Endothelial cell of umbilical vein (primary cell): ENCODE data around the gene SPAG16.

Experiments
- CTCF ChIP-seq, 2 donors: IDR thresholded peaks; 1 replicate in 1 of 2; 2 replicates in 1 of 2; pipeline ENCODE4 v1.5.1; 2011; ENCODE audit warnings: low read length in 2 of 2, mild to moderate bottlenecking in 2 of 2, moderate library complexity in 2 of 2, control low read depth in 1 of 2, inconsistent platforms in 1 of 2, low read depth in 1 of 2; ENCODE audit not compliant: insufficient read depth in 1 of 2; ENCODE audit errors: extremely low read depth in 1 of 2
- EZH2 ChIP-seq: IDR thresholded peaks from 2 replicates; pipeline ENCODE4 v1.6.1; 2012; ENCODE audit warnings: borderline replicate concordance, low read depth, mild to moderate bottlenecking, moderate library complexity, low read length, inconsistent platforms; ENCODE audit not compliant: severe bottlenecking
- GATA2 ChIP-seq: IDR thresholded peaks from 2 replicates; pipeline ENCODE4 v1.7.0; 2011; ENCODE audit warnings: low read depth, mild to moderate bottlenecking, moderate library complexity, mixed read lengths, low read length; ENCODE audit not compliant: insufficient read length, insufficient read depth
- JUN ChIP-seq: IDR thresholded peaks from 2 replicates; pipeline ENCODE4 v1.6.1; 2011; ENCODE audit warnings: borderline replicate concordance, low read depth; ENCODE audit not compliant: insufficient read length, insufficient read depth
- MYC ChIP-seq: IDR thresholded peaks from one replicate; pipeline ENCODE4 v1.6.1; 2011; ENCODE audit warnings: mild to moderate bottlenecking, low read depth, low read length
- POLR2A ChIP-seq: IDR thresholded peaks from 2 replicates; pipeline ENCODE4 v1.6.1; 2012; ENCODE audit warnings: low read depth, mild to moderate bottlenecking, control low read depth, low read length
- POLR2AphosphoS5 ChIP-seq: IDR thresholded peaks from 2 replicates; pipeline ENCODE4 v1.6.1; 2012; ENCODE audit warnings: low read depth, mild to moderate bottlenecking, control low read depth, low read length, moderate library complexity; ENCODE audit not compliant: insufficient read depth

- TF ChIP-seq POLR2A (no peak), CTCF (IDR thresholded peaks at IDR 0.05; ENCODE audit: extremely low read depth in 1 of 2, insufficient read depth in 1 of 2, low read depth in 1 of 2, low read length in 2 of 2) (no peak), POLR2AphosphoS5 (no peak), EZH2 (no peak), GATA2 (no peak), JUN (no peak), MYC (no peak)
Measured at GRCh38 chr2:213561759-213562158, 277.5 kb downstream of the SPAG16 start.
